ENCODE results near the gene CDCA7.

DNA sequence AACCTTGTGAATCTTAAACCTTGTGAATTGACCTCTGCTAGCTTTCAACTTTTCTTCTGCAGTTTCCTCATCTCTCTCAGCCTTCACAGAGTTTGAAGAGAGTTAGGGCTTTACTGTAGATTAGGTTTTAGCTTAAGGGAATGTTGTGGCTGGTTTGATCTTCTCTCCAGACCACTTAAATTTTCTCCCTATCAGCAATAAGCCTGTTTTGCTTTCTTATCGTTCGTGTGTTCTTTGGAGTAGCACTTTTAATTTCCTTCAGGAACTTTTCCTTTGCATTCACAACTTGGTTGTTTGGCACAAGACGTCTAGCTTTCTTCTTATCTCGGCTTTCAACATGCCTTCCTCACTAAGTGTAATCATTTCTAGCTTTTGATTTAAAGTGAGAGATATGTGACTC, 2.8 kb upstream of the CDCA7 start:
- TF ChIP-seq, protein P1, sequence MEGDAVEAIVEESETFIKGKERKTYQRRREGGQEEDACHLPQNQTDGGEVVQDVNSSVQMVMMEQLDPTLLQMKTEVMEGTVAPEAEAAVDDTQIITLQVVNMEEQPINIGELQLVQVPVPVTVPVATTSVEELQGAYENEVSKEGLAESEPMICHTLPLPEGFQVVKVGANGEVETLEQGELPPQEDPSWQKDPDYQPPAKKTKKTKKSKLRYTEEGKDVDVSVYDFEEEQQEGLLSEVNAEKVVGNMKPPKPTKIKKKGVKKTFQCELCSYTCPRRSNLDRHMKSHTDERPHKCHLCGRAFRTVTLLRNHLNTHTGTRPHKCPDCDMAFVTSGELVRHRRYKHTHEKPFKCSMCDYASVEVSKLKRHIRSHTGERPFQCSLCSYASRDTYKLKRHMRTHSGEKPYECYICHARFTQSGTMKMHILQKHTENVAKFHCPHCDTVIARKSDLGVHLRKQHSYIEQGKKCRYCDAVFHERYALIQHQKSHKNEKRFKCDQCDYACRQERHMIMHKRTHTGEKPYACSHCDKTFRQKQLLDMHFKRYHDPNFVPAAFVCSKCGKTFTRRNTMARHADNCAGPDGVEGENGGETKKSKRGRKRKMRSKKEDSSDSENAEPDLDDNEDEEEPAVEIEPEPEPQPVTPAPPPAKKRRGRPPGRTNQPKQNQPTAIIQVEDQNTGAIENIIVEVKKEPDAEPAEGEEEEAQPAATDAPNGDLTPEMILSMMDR (IDR thresholded peaks at IDR 0.05; ENCODE audit: extremely low read depth in 1 of 2, insufficient read depth in 1 of 2, low read depth in 1 of 2, low read length in 2 of 2), result no peak
- TF ChIP-seq POLR2A (IDR thresholded peaks at IDR 0.05; ENCODE audit: low read depth, low read length), result no peak

All from endothelial cell of umbilical vein (primary cell).